Stimulated activated CD4-positive, alpha-beta T cell treated with anti-CD3 and anti-CD28 coated beads, Interleukin-15, amount 100 ng/mL, for 24 hours (primary cell): Measurements from ENCODE around the gene POM121.
"Not testable (repeated sequence)": the region's sequence is repeated elsewhere in the genome, so short reads cannot be mapped to it uniquely, and the experiment has no call there.

Experiments
- DNase-seq: peaks from one replicate; pipeline ENCODE4 v3.0.0-alpha.2; 2020

The POM121 gene

DNA sequence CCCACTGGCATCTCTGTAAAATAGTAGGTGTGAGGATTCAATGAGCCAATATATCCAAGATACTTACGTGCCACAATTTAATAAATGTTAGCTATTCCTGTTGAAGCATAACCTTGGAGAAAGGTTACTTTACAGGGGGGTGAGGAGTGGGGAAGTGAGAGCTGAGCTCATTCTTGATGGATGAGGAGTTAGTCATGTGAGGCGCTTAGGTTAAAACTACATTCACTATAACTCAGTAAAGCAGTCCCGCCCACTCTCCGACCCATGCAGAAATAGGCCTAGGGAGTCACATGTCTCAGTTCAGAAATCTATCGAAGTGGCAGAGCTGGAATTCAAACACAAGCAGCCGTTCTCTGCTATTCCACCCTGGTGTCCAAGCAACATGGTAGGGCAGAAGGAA, 25.5 kb downstream of the POM121 start:
- not testable (repeated sequence) for DNase-seq

DNA sequence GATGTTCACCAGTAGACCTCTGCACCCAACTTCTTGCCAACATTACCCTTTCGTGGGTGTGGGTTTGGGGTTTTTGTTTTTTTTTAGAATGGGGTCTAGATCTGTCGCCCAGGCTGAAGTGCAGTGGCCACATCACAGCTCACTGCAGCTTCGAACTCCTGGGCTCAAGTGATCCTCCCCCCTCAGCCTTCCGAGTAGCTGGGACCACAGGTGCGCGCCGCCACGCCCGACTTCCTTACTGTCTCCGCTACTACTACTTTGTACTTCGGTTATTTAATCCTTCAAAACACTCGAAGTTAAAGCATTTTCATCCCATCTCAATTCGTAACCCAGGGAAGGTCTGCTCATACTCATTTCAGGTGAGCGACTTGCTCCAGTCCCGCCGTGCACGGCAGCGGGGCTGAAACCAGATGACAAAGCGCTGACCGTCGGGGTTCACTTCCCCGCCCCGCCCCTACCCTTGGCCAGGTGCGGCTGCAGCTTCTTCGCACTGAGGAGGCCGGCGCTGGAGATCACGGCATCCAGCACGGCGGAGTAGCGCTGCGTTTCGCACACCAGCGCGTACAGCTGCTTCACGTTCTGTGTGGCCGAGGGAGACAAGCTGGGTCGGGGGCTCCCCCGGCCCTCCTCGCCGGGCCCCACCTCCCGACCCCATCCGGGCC, 29.1 kb downstream of the POM121 start:
- not testable (repeated sequence) for DNase-seq

DNA sequence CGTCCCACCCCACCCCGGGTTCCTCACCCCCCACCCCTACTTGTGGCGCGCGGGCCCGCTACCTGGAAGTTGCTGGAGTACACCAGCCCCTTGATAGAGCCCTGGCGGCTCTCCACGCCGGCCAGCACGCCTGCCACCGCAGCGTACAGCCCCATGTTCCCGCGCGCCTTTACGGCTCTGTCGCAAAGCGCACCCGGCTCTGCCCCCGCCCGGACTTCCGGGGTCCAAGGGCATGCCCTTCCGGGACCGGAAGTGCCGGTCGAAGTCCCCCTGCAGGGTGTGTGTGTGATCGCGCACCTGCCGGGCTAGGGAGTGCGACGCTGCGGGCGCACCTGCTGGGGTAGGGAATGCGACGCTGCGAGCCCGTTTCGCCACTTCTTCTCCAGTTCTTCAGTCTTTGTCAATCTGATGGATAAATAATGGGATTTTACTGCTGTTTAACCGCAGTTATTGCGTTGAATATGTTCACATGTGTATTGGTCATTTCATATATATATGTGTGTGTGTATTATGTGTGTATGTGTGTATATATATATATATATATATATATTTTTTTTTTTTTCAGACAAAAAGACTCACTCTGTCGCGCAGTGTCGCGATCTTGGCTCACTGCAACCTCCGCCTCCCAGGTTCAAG, 29.8 kb downstream of the POM121 start:
- not testable (repeated sequence) for DNase-seq

DNA sequence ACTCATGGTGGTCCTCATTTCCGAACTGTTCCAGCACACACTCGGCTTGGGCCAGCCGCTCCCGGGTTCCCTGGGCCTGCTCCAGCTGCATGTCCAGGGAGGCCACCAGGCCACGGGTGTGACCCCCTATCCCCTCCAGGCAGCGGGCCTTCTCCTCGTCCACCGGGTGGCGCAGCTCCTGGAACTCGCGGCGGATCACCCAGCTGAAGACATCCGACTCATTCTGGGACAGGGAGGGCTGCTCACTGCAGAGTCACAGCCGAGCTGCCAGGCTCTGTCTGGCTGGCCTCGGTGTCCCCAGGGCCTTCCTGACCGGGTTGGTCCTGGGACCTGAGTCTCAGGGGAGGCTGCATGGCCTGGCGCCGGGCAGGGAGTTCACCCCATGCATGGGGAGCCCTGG, 35.1 kb downstream of the POM121 start:
- DNase-seq: not testable (repeated sequence)

DNA sequence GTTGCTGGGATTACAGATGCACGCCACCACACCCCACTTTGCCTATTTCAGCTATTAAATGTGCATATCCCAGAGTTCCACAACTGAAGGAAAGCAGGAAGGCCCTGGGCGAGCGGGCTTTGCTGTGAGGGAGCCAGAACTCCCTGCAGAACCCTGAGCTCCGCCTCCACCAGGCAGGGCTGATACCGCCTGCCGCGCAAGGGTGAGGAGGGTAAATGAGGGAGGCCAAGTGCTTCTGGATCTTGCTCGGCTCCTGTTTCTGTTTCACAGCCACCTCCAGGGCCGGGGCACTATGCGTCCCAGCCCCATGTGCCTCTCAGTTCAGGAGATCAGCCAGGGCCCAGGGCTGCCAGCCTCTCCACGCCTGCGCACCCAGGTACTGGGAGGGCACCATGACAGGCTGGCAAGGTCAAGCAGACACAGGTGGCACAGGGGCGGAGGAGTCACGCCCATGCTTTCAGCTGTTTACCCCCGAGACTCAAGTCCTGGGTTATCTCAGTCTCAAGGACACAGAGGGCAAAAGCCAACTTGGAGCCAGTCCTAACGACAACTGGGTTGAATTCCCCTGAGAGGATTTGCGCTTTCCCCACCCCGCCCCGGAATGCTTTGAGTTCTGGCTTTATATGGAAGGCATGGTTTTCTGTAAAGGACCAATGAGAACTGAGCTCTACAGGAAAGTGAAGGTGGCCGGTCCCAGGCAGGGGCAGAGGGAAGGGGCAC, 35.9 kb downstream of the POM121 start:
- DNase-seq: not testable (repeated sequence)

DNA sequence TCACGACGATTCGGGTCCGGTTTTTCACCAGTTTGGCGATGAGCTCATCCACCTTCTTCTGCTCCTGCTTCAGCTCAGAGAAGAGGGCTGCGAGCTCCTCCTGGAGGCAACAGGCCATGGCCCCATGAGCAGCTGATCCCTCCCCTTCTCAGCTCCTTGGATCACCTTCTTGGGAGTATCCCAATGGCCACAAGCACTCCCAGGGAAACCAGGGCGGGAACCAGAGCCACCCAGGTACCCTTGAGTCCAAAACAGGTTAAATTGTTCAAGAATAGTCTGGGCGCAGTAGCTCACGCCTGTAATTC, 36.4 kb downstream of the POM121 start:
- not testable (repeated sequence) for DNase-seq

DNA sequence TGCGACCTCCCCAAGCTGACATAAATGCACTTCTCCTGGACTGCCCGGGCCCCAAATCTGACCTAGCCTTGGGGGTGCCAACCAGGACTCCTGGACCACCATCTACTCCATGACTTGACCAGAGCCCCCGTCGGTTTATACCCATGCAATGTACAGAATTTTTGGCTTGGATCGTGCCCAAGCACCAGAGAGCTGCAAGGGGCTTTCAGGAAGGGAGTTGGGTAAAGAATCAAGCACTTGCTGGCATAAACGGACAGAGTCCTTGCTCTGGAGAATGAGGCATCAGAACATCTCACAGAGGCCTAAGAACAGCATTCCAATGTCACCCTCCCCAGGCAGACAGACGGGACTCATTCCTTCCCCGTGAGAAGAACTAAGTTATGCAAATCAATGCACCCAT, 38.2 kb downstream of the POM121 start:
- not testable (repeated sequence) for DNase-seq

DNA sequence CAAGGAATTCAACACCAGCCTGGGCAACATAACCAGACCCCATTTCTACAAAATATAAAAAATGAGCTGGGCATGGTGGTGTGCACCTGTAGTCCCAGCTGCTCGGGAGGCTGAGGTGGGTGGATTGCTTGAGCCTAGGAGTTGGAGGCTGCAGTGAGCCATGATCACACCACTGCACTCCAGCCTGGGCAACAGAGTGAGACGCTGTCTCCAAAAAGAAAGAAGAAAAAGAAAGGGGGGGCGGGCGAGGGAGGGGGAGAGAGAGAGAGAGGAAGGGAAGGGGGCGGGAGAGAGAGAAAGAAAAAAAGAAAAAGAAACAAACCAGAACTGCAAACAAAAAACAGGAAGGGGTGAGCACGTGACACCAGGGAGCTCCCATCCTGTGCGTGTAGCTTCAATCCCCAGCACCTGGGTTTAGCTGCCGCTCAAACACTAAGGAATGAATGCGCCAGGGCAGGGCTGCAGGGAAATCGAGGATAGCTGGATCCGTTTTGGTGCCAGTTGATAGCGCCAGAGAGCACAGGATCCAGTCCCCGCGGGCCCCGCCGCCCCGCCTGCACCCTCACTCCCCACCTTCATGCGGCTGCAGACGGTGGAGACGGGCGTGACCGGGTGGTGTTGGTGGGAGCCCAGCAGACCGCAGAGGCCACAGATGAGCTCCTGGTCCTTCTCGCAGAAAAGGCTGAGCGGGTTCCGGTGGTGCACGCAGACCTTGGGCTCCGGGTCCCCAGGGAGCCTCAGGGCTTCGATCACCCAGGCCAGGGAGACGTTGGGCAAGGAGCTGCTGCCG, 40.5 kb downstream of the POM121 start:
- DNase-seq: not testable (repeated sequence)

DNA sequence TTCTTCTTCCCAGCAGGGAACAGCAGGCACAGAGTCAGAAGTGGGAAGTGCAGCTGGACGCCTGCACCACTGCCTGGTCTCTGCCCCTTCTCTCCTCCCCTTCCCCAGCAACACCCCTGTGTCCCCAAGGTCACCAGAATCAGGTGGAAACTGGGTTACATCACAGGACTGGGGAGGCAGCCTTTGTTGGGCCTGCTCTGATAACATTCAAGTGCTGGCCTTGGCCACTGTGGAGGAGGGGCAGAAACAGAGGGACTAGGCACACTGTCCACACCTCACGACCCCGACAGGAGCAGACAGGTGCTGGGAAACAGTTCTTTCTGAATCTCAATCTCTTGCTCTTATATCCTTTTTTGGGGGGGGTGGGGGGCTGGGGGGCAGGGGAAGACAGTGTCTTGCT, 42.0 kb downstream of the POM121 start:
- DNase-seq: not testable (repeated sequence)

DNA sequence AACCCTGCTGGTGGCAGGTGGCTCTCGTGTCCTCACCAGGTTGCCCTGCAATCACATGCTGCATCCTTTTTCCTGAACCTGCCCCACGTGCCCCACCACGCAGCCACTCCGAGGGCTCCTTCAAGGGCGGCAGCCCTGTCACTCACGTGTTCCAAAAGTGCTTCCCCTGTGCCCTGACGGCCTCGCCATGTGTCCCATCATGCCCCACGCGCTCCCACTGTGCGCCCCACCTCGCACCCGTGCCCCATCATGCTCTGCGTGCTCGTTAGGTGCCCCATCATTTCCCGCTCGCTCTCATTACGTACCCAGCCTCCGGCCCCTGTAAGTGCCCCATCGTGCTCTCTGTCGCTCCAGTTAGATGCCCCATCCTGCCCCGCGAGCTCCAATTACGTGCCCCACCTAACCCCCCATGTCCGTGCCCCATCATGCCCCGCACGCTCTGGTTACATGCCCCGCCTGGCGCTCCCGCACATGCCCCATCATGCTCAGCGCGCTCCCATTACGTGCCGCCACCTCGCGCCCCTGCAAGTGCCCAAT, 44.2 kb downstream of the POM121 start, which contains the start of gene TRIM74:
Gene TRIM74 (minus strand): TSS at position 487 of the 537 bp plus-strand sequence. CDS start 3,309 bp downstream, outside the sequence.
- DNase-seq: not testable (repeated sequence)

DNA sequence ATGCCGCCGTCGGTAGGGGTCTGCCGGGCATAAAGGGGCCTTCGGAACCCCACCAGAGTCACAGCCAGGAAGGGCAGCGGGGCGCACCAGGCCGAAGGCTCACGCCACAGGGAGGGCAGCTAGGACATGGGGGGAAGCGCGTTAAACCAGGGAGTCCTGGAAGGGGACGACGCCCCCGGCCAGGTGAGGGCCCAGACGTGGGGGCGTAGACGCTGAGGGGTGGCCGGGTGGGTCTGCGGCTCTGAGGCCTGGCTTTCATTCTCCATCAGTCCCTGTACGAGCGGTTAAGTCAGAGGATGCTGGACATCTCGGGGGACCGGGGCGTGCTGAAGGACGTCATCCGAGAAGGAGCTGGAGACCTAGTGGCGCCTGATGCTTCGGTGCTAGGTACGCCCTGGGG, 44.8 kb downstream of the POM121 start:
- not testable (repeated sequence) for DNase-seq

DNA sequence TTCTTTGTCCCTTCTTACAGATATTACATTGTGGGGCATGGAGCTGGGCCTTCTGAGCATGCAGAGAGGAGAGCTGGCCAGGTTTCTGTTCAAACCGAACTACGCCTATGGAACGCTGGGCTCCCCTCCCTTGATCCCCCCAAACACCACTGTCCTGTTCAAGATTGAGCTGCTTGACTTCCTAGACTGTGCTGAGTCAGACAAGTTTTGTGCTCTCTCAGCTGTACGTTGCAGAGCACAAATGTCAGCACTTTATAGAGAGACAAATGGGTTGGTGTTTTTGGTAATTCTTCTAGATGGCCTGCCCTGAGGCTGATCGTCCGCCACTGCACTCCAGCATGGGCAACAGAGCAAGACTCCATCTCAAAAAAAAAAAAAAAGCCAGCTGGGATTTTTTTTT, 46.6 kb downstream of the POM121 start:
- DNase-seq: not testable (repeated sequence)

DNA sequence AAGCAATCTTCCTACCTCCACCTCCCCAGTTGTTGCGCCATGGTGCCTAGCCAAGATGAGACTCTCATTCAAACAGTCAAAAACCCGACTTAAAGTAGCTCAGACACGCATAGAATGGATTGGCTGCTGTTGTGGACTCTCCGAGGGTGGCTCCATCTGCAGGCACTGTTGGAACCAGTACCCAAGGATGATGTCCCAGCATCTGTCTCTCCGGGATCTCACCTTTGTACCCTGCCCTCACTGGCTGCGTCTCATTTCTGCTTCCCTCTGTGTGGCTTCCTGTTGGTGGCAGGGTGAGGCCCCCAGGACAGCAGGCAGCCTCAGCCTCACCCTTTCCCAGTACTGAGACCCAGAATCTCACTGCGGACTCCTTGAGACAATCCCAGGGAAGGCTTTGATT, 49.9 kb downstream of the POM121 start:
- DNase-seq: not testable (repeated sequence)

DNA sequence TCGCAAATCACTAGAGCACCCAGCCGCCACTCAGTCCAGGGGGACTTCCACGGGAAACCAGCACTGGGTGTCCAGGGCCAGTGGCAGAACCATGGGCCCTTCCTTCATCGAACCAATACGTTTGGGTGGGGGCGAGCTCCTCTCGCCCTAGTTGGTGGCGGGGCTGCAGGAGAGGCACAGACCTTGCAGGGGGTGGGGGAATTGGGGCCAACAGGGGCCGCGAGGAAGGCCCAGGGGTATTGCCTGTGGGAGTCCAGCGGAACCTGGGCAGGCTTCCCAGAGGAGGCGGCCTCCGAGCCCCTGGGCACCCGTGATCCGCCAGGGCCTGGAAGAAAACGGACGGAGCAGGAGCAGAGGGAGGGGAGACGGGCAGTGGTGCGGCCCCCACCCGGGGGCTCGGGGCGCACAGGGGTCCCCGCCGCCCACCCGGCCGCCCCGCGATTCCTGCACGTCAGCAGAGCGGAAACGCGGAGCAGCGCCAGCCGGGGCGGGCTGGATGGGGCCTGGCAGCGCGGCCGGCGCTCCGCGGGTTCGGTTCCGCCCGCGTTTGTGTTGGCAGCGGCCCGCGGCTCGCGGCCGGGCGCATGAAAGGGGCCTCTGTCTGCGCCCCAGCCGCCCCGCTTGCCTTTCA, 50.9 kb downstream of the POM121 start:
- DNase-seq: not testable (repeated sequence)

DNA sequence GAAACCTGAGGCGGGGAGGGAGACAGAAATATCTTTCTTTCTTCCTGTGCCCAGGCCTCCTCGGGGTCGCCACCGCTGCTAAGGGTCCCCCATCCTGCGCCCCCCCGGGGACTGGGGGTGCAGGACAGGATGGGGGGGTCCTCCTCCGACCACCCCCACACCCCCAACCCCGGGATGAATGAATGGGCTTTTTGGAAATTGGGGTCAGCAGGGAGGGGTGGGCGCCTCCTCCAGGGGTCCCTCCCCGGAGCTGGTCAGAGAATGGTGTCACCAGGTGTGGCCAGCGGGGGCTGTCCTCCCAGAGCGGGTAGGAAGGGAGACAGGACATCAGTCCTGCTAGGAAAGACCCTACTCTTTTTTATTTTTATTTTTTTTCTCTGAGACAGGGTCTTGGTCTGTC, 51.5 kb downstream of the POM121 start:
- not testable (repeated sequence) for DNase-seq

DNA sequence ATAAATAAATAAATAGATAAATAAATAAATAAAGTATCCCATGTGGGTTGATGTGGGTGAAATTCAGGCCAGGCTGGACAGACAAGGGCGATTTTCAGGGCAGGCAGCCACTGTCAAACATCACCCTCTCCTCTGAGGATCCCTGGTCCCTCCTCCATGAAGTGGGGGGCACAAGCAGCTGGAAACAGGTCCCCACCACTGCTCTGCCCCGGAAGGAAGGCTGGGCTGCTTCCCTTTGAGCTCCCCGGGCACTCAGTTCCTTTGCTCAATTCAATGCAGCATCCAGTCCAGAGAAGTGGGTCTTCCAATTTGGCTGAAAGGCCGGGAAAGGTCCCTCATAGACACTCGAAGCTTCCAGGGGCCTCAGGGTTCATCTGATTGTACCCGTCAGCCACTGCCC, 55.5 kb downstream of the POM121 start:
- DNase-seq: not testable (repeated sequence)

DNA sequence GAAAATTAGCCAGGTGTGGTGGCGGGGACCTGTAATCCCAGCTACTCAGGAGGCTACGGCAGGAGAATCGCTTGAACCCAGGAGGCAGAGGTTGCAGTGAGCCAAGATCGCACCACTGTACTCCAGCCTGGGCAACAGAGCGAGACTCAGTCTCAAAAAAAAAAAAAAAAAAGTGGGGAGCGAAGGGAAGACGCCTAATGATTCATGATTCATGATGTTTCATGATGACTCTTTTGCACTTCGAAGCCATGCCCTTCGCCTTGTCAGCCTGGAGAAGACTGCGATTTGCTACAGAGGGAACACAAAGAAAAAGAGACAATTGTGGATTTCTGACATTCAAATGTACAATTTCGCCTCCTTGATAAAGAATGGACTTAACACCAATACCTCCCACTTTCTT, 57.2 kb downstream of the POM121 start:
- not testable (repeated sequence) for DNase-seq

DNA sequence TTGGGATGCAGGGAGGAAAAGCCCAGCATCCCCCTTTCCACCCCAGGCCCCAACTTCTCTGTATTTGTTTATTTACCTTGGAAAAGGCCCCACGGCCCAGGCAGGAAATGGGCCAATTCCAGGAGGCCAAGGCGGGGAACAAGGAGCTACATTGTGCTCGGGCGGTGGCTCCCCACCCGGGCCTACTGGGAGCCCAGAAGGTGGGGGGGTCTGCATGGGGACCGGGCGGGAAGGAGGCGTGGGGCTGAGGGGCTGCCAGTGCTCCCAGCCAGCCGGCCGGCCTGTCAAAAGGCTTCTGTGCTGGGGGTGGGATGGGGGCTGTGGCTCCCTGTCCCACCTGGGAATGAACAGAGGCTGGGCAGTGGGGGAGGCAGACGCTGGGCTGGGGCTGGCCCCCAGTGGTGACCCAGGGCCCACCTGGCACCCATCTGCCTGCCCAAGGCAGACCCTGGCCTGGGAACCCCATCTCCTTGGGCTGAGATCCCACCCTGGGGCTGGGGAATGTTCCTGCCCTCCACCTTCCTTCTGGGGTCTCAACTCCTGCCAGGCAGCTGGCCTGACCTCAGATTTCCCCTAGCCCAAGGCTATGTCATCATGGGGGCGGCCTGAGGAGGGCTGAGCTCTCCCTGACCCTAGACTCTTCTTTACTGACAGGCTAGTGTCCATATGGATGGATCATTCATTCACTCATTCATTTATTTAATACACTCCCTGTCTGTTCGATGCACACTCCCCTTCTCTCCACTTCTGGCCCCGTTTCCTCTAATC, 65.4 kb downstream of the POM121 start:
- DNase-seq: not testable (repeated sequence)

DNA sequence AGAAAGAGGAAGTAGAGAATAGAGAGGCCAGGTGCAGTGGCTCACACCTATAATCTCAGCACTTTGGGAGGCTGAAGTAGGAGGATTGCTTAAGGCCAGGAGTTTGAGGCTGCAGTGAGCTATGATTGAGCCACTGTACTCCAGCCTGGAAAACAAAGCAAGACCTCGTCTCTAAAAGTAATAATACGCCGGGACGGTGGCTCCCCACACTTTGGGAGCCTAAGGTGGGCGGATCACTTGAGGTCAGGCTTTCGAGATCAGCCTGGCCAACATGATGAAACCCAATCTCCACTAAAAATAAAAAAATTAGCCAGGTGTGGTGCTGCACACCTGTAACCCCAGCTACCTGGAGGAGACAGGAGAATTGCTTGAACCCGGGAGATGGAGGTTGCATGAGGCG, 70.6 kb downstream of the POM121 start:
- DNase-seq: not testable (repeated sequence)

DNA sequence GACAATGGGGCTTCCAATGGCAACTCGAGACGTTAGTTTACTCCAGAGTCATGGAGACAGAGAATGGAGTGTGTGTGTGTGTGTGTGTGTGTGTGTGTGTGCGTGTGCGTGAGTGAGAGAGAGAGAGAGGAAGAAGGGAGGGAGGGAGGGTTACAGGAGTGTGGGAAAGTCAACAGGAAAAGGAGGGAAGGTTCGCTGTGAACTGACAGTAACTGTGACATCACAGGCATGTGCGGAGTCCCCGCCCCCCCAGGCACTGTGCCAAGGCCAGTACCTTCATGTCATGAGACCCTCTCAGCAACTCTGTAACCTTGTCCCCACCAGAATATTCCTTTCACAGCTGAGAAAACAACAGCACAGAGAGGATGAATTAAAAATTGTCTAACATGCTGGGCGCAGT, 72.6 kb downstream of the POM121 start:
- not testable (repeated sequence) for DNase-seq

DNA sequence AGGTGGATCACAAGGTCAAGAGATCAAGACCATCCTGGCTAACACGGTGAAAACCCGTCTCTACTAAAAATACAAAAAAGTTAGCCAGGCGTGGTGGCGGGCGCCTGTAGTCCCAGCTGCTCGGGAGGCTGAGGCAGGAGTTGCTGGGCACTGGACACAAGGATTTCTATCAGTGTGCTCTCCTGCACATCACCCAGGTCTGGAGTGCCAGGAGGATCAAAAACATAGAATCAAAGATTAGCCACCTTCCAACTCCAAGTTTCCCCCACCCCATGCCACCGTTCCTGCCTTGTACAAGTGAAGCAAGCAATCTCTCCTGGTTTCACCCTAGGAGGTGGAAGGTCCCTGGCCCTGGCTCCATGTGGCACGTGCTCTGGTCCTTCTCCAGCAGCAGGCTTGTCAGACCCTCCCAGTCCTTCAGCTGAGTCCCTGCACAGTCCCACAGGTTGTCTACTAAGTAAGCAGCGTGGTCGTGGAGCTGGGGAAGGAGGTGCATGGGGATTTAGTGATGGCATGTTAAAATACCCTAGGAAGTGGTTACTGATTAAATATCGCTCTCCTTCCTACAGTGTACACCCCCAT, 73.1 kb downstream of the POM121 start:
- not testable (repeated sequence) for DNase-seq
